ENCODE data around the gene PRR5.

The PRR5 gene

GRCh38 chr22:44711690-44712555, 9.9 kb downstream of the PRR5 start:
- FAIRE-seq (no peak), DNase-seq (ENCODE audit: insufficient read length, low spot score) (no peak)

GRCh38 chr22:44712962-44713361, 11.0 kb downstream of the PRR5 start:
- DNase-seq (ENCODE audit: insufficient read length, low spot score) (no peak), FAIRE-seq (no peak)

GRCh38 chr22:44714703-44715350, 12.8 kb downstream of the PRR5 start:
- FAIRE-seq (no peak), DNase-seq (ENCODE audit: insufficient read length, low spot score) (no peak)

DNA sequence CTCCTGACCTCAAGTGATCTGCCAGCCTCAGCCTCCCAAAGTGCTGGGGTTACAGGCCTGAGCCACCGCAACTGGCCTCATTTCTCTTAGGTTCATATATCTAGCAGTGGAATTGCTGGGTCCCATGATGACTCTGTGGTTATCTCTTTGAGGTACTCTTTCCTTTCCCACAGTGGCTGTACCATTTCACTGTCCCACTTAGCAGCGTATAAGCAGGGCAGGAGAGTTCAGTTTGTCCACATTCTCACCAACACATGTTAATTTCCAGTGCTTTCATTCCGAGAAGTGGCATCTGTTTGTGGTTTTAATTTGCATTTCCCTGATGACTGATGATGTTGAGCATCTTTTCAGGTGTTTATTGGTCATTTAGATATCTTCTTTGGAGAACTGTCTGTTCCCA, 16.4 kb downstream of the PRR5 start:
- FAIRE-seq (no peak), DNase-seq (ENCODE audit: insufficient read length, low spot score) (no peak)

DNA sequence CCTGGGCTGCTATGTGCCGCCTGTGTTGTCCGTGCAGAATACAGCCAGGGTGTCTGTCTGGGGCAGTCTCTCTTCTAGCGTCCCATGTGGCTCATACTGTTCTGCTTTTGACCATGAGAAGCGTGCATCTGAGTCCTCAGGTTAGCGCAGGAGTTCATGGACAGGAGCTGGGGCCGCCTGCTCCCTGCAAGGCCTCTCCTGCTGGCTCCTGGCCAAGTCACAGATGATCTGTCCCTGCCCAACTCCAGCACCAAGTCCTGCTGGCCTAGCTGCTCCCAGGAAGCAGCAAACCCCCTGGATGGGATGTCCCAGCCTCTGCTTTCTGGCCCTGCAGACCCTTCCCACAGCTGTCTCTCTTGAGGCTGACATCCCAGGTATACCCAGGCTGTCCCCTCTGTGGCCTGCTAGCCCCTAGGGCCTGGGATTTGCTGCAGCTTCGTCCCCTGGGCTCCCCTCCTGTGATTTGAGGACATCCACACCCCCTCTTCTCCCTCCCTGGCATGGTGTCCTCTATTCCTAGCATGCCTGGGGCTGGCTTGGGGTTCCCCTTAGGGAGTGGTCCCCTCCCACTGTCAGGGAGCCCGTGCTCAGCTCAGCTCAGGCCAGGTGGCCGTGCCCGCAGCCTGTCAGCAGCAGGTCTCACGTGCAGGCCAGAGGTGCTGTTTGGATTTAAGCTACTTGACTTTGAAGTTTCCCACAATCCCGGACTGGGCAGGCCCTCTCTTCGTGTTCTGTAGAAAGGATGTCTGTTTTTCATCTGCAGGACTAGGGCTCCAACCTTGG, 17.8 kb downstream of the PRR5 start:
- no peak for FAIRE-seq
- DNase-seq (ENCODE audit: insufficient read length, low spot score), result no peak

DNA sequence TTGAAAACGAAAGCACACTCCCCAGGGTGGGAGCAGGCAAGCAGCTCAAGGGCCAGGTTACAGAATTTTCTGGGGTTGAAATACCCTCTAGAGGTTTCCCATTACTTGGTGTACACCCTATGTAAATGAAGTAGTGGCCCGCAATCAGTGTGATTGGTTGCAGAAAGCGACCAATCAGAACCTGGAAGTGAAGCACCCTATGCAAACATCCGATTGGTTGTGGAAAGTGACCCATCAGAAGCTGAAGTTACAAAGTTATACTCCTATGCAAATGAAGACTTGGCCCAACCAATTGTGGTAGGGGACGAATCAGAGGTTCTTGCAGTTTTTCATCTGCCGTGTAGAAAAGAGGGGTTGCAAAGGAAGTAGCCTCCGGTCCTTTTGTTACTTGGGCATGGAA, 19.2 kb downstream of the PRR5 start:
- DNase-seq (ENCODE audit: insufficient read length, low spot score) (no peak), FAIRE-seq (no peak)

DNA sequence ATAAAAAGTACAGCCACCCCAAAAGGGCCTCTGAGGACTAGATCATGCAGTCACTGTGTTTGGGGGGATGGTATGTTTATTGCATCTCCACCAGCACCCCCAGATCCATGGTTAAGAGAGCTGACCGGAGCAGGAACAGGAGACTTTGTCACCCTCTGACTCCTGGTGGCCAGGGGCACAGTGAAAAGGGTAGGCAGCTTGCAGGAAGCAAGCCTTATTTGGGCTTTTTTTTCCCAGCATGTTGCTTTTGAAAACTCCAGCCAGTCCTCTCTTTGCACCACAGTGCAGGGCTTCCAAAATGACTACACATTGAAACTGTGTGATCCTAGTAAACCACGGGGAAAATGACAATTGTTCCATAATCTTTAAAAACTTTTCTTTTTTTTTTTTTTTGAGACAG, 20.6 kb downstream of the PRR5 start:
- FAIRE-seq (no peak), DNase-seq (ENCODE audit: insufficient read length, low spot score) (no peak)

GRCh38 chr22:44723801-44724200, 21.8 kb downstream of the PRR5 start:
- DNase-seq (ENCODE audit: insufficient read length, low spot score), result no peak
- FAIRE-seq, result no peak

- DNase-seq (ENCODE audit: insufficient read length, low spot score) (no peak), FAIRE-seq (no peak)
Observed at GRCh38 chr22:44724416-44724815, 22.4 kb downstream of the PRR5 start.

DNA sequence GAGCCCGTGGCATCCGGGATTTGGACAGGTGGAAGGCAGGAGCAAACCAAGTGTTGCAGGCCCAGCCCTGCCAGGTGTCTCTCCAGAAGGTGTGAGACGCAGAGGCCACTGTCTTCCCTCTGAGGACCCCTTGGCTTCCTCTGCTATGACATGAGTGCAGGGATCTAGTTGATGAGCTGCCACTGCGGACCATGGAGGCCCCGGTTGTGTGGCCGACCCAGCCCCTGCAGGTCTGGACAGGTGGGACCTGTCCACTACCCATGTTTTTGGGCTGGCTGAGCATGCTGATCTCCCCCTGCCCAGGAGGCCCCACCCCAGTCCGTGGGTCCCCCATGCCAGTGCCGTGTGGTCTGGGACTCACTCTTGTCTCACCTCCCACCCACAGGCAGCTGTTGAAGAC, 22.9 kb downstream of the PRR5 start:
- FAIRE-seq (no peak), DNase-seq (ENCODE audit: insufficient read length, low spot score) (no peak)

- no peak for DNase-seq (ENCODE audit: insufficient read length, low spot score)
- no peak for FAIRE-seq
Observed at GRCh38 chr22:44726439-44726838, 24.4 kb downstream of the PRR5 start.

GRCh38 chr22:44727148-44727547, 25.1 kb downstream of the PRR5 start:
- no peak for DNase-seq (ENCODE audit: insufficient read length, low spot score)
- FAIRE-seq, result no peak

GRCh38 chr22:44727709-44728108, 25.7 kb downstream of the PRR5 start:
- DNase-seq (ENCODE audit: insufficient read length, low spot score), result no peak
- FAIRE-seq, result no peak

GRCh38 chr22:44728761-44729324, 26.8 kb downstream of the PRR5 start:
- DNase-seq (ENCODE audit: insufficient read length, low spot score), result no peak
- FAIRE-seq, result no peak

- DNase-seq (ENCODE audit: insufficient read length, low spot score), result no peak
- no peak for FAIRE-seq
Observed at GRCh38 chr22:44729391-44730021, 27.5 kb downstream of the PRR5 start.

DNA sequence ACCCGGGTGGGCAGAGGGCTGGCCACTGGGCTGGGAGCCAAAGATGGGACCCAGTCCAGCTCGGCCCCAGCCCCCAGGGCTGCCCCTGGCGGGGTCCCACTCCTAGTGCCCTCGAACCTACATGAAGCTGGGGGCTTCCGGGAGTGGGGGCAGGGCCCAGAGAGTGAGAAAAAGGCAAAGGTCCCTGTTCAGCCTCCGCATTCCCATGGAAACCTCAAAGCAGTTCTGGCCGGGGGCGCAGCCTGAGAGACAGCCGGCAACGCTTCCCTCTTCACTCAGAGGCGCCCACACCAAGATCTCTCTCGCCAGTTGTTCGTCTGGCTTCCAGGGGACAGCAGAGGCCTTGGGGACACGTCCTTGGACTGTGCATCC, 28.0 kb downstream of the PRR5 start:
- FAIRE-seq (no peak), DNase-seq (ENCODE audit: insufficient read length, low spot score) (no peak)

GRCh38 chr22:44730490-44731356, 28.7 kb downstream of the PRR5 start:
- no peak for FAIRE-seq
- no peak for DNase-seq (ENCODE audit: insufficient read length, low spot score)

DNA sequence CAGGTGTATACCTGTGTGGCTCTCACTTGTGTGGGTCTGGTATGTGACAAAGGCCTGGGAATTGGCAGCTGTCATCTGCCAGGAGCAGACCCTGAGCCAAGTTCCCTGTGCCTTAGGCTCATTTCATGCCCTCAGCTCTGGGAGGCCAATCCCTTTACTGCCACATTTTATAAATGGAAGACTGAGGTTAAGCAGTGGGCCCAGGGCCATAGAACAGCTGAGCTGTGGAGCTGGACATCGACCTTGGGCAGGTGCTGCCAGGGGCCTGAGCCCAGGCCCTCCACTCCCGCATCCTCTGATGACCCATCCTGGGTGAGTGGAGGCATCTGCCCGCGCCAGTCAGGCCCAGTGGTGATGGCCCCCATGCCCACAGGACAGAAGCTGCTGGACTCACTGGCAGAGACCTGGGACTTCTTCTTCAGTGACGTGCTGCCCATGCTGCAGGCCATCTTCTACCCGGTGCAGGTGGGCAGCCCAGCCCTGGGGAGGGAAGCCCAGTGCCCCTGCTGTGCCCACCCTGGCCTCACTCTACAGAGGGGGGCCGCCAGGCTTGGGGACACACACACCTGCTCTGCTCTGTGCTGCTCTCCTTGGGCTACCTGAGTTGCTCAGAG, 29.5 kb downstream of the PRR5 start:
- FAIRE-seq (no peak), DNase-seq (ENCODE audit: insufficient read length, low spot score) (no peak)

DNA sequence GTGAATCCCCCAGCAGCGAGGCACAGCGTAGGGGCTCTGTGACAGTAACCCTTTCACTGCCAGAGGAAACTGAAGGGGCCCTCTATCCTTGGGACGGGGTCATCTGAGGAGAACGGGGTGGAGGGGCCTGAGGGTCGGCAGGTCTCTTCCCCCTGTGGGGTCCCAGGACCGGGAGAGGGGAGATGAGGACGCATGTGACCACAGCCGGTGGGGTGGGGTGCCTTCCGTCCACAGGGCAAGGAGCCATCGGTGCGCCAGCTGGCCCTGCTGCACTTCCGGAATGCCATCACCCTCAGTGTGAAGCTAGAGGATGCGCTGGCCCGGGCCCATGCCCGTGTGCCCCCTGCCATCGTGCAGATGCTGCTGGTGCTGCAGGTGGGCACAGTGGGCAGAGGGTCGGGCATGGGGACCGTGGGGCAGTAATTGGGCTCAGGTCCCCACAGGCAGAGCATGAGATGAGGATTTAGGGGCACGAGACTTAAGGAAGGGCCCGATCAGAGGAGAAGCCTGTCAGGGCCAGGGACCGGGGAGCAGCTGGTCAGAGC, 30.1 kb downstream of the PRR5 start:
- DNase-seq (ENCODE audit: insufficient read length, low spot score), result no peak
- no peak for FAIRE-seq

All from HTR-8/SVneo (cell line).